Activated T-helper 1 cell treated with Interleukin-2 at 50 U/mL for 16 hours (primary cell): Measurements from ENCODE around the gene TTYH3.
"Not testable (repeated sequence)": the region's sequence is repeated elsewhere in the genome, so short reads cannot be mapped to it uniquely, and the experiment has no call there.

Source experiments
- DNase-seq: peaks from one replicate; pipeline ENCODE4 v3.0.0-alpha.2; 2020; ENCODE audit warnings: low read depth

The TTYH3 gene

GRCh38 chr7:2602406-2603043, 29.3 kb upstream of the TTYH3 start:
- DNase-seq, result no peak

GRCh38 chr7:2603044-2603965, 28.5 kb upstream of the TTYH3 start:
- DNase-seq, result no peak

DNA sequence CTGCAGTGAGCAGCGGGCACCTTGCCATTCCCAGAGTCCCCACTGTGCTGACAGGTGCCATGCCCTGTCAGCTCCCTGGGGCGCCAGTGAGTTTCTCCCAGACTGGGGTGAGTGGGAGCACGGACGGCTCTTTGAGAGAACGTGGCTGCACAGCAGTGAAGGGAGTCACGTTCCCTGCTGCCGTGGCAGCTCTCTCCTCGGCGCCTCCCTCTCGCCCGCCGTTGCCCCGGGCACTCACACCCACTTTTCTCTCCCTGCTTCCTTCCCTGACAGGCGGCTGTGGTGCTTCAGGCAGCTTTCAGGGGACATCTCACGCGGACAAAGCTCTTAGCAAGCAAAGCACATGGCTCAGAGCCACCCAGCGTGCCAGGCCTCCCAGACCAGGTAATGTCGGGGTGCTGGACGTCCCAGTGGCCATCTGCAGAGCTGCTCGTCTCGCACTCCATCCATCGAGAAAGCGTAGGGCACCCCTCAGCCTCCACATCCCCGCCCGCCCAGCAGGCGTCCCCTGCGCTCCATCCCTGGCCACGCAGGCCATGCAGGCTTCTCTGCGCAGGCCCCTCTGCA, 27.1 kb upstream of the TTYH3 start:
- DNase-seq, result no peak

GRCh38 chr7:2605608-2606538, 25.9 kb upstream of the TTYH3 start:
- no peak for DNase-seq

DNA sequence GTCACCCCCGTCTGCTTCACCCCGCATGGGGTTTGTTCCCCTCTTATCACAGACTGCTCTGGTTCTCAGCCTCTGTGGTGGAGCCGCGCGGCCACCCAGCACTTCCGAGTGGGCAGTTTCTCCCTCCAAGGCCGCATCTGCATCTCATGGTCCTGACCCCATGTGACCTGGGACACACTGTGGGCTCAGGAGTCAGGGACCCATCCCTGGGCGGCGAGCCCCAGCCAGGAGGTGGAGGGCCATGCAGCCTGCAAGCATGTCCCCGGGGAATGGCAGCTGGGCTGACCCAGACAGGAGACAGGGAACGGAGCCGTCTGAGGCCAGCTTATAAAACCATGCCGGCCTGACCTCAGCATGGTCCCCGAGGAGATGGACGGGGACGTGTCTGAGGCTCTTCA, 25.2 kb upstream of the TTYH3 start:
- DNase-seq, result no peak

DNA sequence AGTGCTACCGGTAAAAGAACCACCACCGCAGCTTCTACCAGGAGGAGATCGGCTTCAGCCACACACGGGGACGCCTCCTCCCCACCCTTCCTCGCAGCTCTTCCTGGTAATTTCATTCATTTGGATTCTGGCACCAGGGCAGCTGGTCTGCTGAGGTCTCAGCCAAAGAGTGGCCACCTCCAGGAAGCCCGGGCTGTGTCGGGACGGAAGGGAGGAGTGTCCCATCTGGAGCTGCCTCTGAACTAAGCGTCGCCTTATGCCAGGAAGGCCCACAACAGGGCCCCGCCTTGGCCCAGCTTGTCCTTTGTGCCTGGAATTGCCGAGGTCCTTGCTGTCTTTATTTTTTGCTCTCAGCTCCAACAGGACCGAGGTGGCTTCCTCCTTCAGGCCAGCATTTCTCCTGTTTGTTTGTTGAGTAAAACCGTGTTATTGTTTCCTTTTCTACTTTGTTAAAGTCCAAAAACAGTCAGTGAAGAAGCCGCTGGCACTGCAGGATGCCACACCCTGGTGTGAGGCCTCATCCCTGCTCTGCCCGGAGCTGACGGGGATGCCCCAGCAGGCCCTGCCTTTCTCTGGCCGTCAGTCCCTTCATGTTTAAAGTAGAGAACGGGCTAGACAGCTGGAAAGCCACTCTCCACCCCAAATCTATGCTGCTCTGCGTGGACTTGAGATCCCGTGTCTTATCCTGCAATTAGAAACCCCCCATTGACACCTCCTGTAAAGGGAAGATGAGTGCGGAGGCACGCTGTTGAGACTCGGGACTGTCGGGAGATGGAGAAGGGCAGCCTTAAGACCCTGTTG, 24.5 kb upstream of the TTYH3 start:
- no peak for DNase-seq

DNA sequence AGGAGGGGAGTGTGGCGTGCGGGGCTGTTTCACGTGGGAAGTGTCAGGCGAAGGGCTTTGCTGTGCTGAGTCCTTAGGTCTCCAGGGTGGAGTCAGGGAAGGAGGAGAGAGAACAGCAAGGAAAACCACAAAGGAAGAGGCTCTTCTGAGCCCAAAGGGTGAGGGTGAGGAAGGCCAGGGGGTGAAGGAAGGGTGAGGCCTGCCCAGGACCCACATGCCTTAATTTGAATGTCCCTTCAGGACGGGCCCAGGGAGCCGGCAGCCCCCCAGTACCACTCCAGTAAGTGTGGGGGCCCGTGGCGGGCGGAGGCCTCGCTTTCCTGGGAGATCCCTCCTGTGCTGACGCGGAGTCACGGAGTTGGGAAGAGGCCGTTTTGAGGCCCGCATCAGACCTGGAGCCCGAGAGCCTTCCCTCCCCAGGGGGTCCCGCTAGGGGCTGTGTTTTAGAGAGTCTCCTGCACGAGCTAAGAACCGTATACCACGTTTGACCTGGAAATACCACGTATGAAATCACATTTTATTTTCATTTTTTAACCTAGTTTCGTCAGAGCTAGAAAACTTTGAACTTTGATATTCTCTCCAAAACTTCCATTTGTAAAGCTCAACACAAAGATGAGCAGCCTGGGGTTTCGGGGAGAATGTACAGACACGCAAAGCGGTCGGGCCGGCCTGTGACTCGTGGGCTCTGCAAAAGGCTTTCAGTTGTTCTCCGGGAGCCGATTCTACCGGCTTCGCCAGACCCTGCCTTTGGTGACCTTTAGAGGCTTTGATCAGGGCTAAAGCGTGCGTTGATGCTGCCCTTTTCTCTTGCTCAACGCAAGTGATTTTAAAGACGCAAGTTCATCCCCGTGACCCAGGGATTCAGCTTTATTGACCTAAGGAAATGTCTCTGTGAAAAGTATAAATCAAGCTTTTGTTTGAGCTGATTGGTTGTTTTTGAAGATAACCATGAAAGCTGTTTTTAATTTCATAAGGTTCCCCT, 23.6 kb upstream of the TTYH3 start:
- DNase-seq, result no peak

- no peak for DNase-seq
Observed at GRCh38 chr7:2608921-2609411, 22.8 kb upstream of the TTYH3 start.

DNA sequence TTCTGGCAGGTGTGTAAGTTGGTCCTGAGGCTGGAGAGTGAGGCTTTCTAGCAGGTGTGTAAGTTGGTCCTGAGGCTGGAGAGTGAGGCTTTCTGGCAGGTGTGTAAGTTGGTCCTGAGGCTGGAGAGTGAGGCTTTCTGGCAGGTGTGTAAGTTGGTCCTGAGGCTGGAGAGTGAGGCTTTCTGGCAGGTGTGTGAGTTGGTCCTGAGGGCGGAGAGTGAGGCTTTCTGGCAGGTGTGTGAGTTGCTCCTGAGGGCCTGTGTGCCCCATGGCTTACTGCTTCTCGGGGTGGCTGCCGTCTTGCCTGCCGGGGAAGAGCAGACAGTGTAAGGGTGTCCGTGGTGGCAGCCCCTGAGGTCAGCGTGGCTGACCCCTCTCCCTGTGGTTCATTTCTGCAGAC, 22.1 kb upstream of the TTYH3 start:
- not testable (repeated sequence) for DNase-seq

- no peak for DNase-seq
Observed at GRCh38 chr7:2610466-2610865, 21.3 kb upstream of the TTYH3 start.

DNA sequence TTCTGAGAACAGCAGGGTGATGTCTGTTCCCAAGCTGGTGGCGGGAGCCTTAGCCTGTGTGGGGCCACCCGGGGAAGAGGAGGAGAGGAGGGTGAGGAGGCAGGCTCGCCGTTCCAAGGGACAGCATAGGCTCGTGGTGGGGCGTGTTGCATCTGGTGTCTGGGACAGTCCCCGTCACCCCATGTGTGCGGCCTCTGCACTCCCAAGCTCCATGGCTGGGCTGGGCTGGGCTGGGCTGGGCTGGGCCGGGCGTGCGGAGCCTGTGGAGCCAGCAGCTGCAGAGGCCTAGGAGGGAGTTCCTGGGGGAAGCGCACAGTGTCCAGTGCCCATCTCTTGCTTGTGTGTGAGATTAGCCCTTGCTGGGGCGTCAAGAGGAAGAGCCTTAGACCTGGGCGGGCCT, 20.9 kb upstream of the TTYH3 start:
- no peak for DNase-seq

DNA sequence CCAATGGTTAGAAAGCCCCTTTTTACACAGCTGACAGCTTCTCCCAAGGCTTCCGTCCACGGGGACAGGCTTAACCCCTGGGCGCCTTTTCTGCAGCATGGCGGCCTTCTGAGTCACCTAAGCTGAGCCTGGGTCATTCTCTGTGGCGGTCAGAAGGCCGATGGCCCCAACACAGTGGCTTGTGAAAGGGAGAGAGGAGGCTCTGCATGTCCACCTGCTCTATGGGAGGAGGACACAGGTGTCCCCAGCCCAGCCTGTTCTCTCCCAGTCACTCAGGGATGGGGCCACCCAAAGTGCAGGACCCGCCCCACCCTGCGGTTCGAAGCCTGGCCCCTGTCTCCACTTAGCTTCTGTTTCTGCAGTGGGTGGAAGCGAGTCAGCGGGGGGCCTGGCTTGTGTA, 20.4 kb upstream of the TTYH3 start:
- DNase-seq, result no peak

DNA sequence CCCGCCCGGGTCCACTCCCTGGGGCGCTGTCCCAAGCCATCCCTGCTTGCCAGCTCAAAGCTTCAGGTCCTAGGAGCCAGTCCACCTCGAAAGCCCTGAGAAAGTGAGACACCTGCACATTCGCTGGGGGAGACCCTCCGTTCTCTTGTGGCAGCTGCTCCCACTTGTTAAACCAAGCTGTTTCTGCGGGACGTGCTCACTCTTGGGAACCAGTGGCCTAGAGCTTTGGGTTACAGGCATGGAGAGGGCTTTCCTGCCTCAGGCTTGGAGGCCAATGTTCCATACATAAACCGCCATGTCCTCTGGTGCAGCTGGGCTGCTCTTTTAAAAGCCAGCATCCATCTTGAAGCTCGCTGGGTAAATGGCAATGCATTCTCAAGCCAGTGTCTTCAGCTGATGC, 19.9 kb upstream of the TTYH3 start:
- DNase-seq, result no peak

DNA sequence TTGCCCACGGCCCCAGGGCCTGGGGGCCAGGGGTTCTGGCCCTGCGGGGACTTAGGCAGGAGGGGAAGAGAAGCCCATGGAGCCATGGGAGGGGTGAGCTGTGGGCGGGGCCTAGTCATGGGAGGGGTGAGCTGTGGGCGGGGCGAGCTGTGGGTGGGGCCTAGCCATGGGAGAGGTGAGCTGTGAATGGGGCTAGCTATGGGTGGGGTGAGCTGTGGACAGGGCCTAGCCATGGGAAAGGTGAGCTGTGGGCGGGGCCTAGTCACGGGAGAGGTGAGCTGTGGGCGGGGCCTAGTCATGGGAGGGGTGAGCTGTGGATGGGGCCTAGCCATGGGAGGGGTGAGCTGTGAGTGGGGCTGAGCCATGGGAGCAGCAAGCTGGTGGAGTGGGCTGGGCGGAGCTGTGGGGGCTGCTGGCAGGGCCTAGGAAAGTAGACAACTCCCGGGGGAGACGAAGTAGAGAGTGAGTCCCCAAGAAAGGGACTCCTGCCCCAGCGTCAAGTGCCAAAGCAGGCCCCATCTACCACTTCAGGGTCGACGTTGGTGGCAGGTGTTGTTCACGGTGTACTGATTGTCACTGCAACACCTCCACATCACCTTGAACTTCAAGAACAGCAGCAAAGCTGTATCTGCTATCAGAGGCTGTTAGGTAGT, 19.2 kb upstream of the TTYH3 start:
- no peak for DNase-seq

- no peak for DNase-seq
Observed at GRCh38 chr7:2613098-2613930, 18.5 kb upstream of the TTYH3 start.

GRCh38 chr7:2613931-2614600, 17.7 kb upstream of the TTYH3 start:
- no peak for DNase-seq

DNA sequence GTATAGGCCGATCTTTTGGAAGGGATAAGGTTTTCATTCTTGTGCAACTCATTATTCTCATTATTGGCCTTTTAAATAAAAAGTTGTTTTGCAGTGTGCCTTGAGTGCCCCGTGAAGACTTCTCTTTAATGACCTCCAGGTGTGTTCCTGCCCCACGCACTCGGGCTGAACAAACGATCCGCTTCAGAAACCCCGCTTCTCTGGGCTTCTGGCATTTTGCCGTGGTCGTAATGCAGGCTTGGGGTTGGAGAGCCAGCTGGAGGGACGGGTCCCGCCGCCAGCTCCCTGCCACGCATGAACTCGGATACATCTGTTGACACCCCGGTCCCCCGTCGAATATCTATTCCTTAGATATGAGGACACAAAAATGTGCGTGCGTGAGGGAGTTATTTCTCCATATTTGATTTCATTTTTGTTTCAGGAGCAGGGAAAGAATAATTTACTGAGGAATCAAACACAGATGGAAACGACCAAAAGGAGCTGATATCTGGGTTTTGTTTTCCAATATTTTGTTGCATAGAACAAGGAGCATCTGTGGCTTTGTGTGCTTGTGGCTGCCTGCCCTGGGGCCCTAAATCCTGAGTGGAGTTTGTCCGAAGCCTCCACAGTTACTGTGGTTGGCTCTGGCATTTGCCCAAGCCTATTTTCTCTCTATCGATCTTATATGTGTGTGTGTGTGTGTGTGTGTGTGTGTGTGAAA, 17.0 kb upstream of the TTYH3 start:
- DNase-seq, result no peak
